Measurements from ENCODE around the gene PBX3. TPM values are rescaled to one million over a fixed set of nuclear protein-coding genes. Genes with fewer than 3 reads are reported as not detected.

Gene PBX3
- total and polyA plus RNA-seq, 9 donors: 52.6 to 199 (median 119) TPM

DNA sequence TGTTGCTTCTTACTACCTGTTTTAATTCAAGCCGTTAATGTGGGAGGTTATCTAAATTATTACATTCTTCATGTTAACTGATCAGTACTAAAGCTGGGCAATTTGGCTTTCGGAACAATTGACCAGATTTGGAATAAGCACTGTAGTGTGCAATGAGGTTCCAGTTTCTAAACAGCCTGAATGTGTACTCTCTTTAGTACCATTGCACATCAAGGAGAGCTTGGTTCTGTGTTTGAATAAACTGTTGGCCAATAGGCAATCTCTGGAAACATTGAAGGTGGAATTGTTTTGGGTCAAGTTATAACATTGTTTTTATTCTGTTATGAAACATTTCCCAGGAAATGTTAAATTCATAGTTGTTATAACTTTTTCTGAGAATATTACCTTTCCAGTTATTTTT is 105.2 kb downstream of the PBX3 start:
- Histone ChIP-seq H3K27ac (no peak overlapping the region), H3K4me1 (ENCODE audit: insufficient read depth) (peaks cover 3% of the 10 kb centered on the region), H3K27me3 (no peaks in the 10 kb centered on the region), H3K9me3 (no peaks in the 10 kb centered on the region), H3K36me3 (no peaks in the 10 kb centered on the region), H3K4me3 (no peak overlapping the region)
- intact Hi-C loops (cut with DNase I): no loop called here
- DNase-seq: no peak
- WGBS, 3 donors: 47 to 67% (median 65%) methylated on average over 2 of the region's 2 CpGs
- TF ChIP-seq POLR2A (IDR thresholded peaks at IDR 0.05): no peak
- TF ChIP-seq, protein P1, sequence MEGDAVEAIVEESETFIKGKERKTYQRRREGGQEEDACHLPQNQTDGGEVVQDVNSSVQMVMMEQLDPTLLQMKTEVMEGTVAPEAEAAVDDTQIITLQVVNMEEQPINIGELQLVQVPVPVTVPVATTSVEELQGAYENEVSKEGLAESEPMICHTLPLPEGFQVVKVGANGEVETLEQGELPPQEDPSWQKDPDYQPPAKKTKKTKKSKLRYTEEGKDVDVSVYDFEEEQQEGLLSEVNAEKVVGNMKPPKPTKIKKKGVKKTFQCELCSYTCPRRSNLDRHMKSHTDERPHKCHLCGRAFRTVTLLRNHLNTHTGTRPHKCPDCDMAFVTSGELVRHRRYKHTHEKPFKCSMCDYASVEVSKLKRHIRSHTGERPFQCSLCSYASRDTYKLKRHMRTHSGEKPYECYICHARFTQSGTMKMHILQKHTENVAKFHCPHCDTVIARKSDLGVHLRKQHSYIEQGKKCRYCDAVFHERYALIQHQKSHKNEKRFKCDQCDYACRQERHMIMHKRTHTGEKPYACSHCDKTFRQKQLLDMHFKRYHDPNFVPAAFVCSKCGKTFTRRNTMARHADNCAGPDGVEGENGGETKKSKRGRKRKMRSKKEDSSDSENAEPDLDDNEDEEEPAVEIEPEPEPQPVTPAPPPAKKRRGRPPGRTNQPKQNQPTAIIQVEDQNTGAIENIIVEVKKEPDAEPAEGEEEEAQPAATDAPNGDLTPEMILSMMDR (IDR thresholded peaks at IDR 0.05): no peak

DNA sequence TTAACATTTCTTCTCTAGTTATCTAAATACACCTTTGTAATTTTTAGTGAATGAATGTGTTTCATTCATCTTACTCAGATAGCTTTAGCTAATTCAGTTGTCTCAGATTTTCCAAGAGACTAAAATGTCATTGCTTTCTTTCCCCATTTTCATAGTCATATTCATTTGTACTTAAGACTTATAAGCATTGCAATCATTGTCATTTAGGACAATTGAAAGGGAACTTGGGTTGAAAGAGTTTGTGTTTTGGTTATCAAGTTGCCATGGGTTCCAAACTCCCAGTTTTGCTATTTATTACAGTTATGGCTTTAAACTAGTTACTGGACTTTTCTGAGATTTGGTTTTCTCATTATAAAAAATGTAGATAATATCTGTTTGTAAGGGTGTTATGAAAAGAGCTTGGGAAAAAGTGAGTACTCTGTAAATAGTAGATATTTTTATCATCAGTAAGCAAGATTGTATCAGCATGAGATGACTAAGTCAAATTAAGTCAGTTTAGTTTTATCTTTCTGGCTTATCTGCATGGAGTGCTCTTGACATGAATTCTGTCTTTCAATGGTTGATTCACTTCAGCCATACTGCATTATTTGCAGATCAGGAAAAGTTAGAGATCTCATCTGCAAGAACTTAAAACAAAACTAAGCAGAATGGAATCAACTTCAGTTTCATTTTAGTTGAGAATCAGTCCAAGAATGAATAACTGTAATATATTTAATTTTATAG is 107.5 kb downstream of the PBX3 start:
- no peak for TF ChIP-seq EP300 (IDR thresholded peaks at IDR 0.05)
- no peak for TF ChIP-seq POLR2A (IDR thresholded peaks at IDR 0.05)
- TF ChIP-seq, protein P1 (IDR thresholded peaks at IDR 0.05): no peak
- Histone ChIP-seq H3K4me1 (ENCODE audit: insufficient read depth) (peaks cover 3% of the 10 kb centered on the region), H3K27me3 (no peaks in the 10 kb centered on the region), H3K36me3 (no peaks in the 10 kb centered on the region), H3K27ac (no peak overlapping the region), H3K9me3 (no peaks in the 10 kb centered on the region), H3K4me3 (no peak overlapping the region)
- intact Hi-C loops (cut with DNase I): no loop called here
- no peak for DNase-seq

DNA sequence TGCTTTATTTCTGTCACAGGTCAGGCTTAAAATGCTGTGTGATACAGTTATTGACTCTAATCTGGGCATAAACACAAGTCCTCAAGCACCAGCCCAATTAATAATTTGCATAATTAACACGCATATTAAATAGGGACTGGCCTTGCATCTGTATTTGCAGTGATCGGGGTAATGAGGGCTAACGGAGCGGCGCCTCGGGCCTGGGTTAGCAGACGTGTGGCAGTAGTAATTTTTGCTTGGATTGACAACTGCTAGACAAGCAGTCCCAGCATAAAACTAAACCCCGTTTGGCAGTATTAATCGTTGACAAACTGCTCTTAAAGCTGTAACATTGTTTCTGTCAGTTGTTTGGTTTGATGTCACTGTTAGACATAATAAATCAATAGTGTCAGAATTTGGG is 109.2 kb downstream of the PBX3 start:
- no peak for DNase-seq
- WGBS, 3 donors: 90 to 93% (median 92%) methylated on average over 9 of the region's 9 CpGs
- no peaks in the 10 kb centered on the region for H3K9me3 ChIP-seq
- no peak overlapping the region for H3K4me3 ChIP-seq
- TF ChIP-seq POLR2A (IDR thresholded peaks at IDR 0.05) (no peak), EP300 (IDR thresholded peaks at IDR 0.05) (no peak)
- TF ChIP-seq, protein P1 (IDR thresholded peaks at IDR 0.05): no peak
- H3K27me3 ChIP-seq: no peaks in the 10 kb centered on the region
- peaks cover 4% of the 10 kb centered on the region for H3K4me1 ChIP-seq (ENCODE audit: insufficient read depth)
- no peak overlapping the region for H3K27ac ChIP-seq
- intact Hi-C loops (cut with DNase I): no loop called here
- H3K36me3 ChIP-seq: no peaks in the 10 kb centered on the region

DNA sequence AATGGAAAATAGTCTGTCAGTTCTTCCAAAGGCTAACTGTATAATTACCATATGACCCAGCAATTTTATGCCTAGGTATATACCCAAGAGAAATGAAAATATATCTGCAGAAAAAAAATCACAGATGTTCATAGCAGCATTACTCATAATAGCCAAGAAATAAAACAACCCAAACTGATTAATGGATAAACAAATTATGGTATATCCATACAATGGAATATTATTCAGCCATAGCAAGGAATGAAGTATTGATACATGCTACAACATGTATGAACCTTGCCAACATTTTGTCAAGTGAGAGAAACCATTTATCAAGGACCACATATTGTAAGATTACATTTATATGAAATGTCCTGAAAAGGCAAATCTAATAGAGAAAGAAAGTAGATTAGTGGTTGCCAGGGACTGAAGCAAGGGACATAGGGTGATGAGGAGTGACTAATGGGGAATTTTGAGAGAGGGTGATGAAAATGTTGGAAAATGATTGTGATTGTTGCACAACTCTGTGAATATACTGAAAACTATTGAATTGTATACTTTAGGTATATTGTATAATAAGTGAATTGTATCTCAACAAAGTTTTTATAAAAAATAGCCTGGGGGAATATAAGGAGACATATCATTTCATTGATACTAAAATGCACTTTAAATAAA is 114.4 kb downstream of the PBX3 start:
- Histone ChIP-seq H3K27ac (no peak overlapping the region), H3K9me3 (no peaks in the 10 kb centered on the region), H3K36me3 (no peaks in the 10 kb centered on the region), H3K27me3 (no peaks in the 10 kb centered on the region), H3K4me3 (no peak overlapping the region), H3K4me1 (ENCODE audit: insufficient read depth) (peaks cover 5% of the 10 kb centered on the region)
- intact Hi-C loops (cut with DNase I): no loop called here
- TF ChIP-seq EP300 (IDR thresholded peaks at IDR 0.05) (no peak), POLR2A (IDR thresholded peaks at IDR 0.05) (no peak)
- TF ChIP-seq, protein P1 (IDR thresholded peaks at IDR 0.05): no peak
- no peak for DNase-seq

Data from ovary (tissue), 9 donors.